NCI-H460 (cell line): ENCODE measurements around the gene RARRES2. TPM values are rescaled to one million over a fixed set of nuclear protein-coding genes. Genes with fewer than 3 reads are reported as not detected.
"Not testable (repeated sequence)": the region's sequence is repeated elsewhere in the genome, so short reads cannot be mapped to it uniquely, and the experiment has no call there.

ENCODE experiments used
- DNase-seq: peaks from one replicate; pipeline ENCODE4 v3.0.0-alpha.2; 2016; ENCODE audit warnings: low read depth; ENCODE audit errors: extremely low read depth
- polyA plus RNA-seq: library from polyadenylated mRNA; depleted of rRNA; stranded (reverse); fragments of >200 nt; gene quantifications from 2 replicates; pipeline ENCODE4 v1.2.3, GENCODE V29; 2014; cell fraction: nucleus; rRNA removed
- total RNA-seq: library from RNA; depleted of rRNA; stranded (reverse); fragments of >200 nt; shearing (Covaris generic); gene quantifications from 2 replicates; pipeline ENCODE4 v1.2.3, GENCODE V29; 2014; rRNA removed

The RARRES2 gene
- total RNA-seq: not detected in 2 replicates
- not detected in 2 replicates for polyA plus RNA-seq

GRCh38 chr7:150341263-150342120 is at the start of gene RARRES2:
RARRES2 (minus strand) TSS chr7:150341629; CDS start chr7:150340609, 1,020 bp downstream.
- DNase-seq: no peak

GRCh38 chr7:150390205-150390604 is 48.8 kb upstream of the RARRES2 start:
- no peak for DNase-seq

- DNase-seq: no peak
Measured at GRCh38 chr7:150389532-150389816, 48.0 kb upstream of the RARRES2 start.

GRCh38 chr7:150388709-150389531 is 47.5 kb upstream of the RARRES2 start:
- no peak for DNase-seq

GRCh38 chr7:150388306-150388705 is 46.9 kb upstream of the RARRES2 start:
- no peak for DNase-seq

- not testable (repeated sequence) for DNase-seq
Measured at GRCh38 chr7:150385884-150386283, 44.5 kb upstream of the RARRES2 start.

GRCh38 chr7:150385302-150385723 is 43.9 kb upstream of the RARRES2 start:
- no peak for DNase-seq

- no peak for DNase-seq
Measured at GRCh38 chr7:150384406-150385301, 43.2 kb upstream of the RARRES2 start.

GRCh38 chr7:150383710-150384397 is 42.4 kb upstream of the RARRES2 start:
- no peak for DNase-seq

GRCh38 chr7:150382844-150383225 is 41.4 kb upstream of the RARRES2 start:
- DNase-seq: no peak

GRCh38 chr7:150382123-150382843 is 40.9 kb upstream of the RARRES2 start:
- DNase-seq: no peak

GRCh38 chr7:150381785-150382122 is 40.3 kb upstream of the RARRES2 start:
- no peak for DNase-seq

- no peak for DNase-seq
Measured at GRCh38 chr7:150381096-150381495, 39.7 kb upstream of the RARRES2 start.

- no peak for DNase-seq
Measured at GRCh38 chr7:150380463-150380862, 39.0 kb upstream of the RARRES2 start.

GRCh38 chr7:150379441-150380379 is 38.3 kb upstream of the RARRES2 start:
- no peak for DNase-seq

- peak; percentile 94 for DNase-seq
Measured at GRCh38 chr7:150378853-150379440, 37.5 kb upstream of the RARRES2 start, which contains the start of gene ZNF775. ZNF775 (plus strand) TSS chr7:150379330; CDS start chr7:150388471, 9,141 bp downstream.

GRCh38 chr7:150378115-150378852 is 36.9 kb upstream of the RARRES2 start:
- DNase-seq: peak; percentile 44
